IPS DF 4.7 (cell line): Measurements from ENCODE around the gene ARAP3.
"Not testable (repeated sequence)": the region's sequence is repeated elsewhere in the genome, so short reads cannot be mapped to it uniquely, and the experiment has no call there.

ENCODE experiments used
- DNase-seq: peaks from one replicate; pipeline ENCODE4 v3.0.0-alpha.2; 2013; ENCODE audit warnings: low spot score; ENCODE audit errors: extremely low read depth

The ARAP3 gene

GRCh38 chr5:141618804-141619554, 63.1 kb downstream of the ARAP3 start, which contains the start of gene DIAPH1:
Gene DIAPH1 (minus strand): TSS chr5:141619000. CDS start chr5:141618914, 86 bp downstream.
- DNase-seq = peak; percentile 72

DNA sequence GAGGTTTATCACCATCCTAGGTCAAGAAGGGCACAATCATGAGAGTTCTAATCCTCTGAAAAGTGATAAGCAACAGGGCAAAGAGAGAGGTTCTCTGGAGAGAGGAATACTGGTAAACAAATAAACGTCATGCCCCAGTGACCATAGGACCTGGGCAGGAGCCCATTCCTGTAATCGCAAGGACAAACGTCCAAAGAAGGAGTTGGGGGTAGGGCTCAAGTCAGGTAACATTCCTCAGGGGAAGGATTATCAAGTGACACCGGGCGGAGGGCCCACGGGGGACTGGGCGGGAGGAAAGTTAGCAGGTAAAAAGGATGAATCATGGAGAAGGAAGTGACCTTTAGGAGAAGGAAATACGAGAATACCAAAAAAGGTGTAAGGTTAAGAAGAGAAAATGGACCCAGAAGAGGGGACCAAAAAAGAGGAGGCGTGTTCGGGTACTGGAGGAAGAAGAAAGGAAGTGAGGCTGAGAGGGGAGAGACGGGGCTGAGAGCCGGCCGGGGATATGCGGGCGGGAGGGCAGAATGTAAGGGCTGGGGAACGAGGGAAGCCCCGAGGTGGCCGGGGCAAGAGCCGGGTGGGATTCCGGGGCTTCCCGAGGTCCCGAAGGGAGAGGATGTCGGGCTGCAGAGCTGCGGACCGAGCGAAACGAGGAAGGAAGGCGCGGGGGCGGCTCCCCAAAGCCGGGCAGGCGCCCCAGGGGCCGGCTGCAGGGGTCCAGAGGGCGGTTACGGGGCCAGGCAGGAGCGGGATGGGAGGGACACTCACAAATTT, 63.8 kb downstream of the ARAP3 start:
- DNase-seq = no peak

GRCh38 chr5:141617682-141618029, 64.4 kb downstream of the ARAP3 start:
- no peak for DNase-seq

DNA sequence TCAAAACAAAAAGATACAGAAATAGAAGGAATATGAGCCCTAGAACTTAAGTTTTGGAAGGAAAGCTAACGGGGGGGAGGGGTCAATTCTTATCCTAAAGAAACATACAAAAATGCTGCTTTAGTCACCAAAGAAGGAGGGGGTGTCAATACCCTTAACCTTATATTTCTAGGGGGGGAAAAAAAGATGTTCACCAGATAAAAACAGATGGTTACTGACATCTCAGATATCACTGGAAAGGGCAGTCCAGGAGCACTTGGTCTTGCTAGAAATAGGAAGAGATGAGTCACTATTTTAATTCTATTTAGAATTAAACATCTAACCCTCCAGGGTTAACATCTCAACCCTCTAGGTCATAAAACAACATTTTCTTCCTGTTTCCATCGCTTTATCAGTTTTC, 64.9 kb downstream of the ARAP3 start:
- DNase-seq = no peak

- DNase-seq = no peak
These were observed 65.9 kb downstream of the ARAP3 start for GRCh38 chr5:141615991-141616720.

- no peak for DNase-seq
These were observed 68.7 kb downstream of the ARAP3 start for GRCh38 chr5:141613344-141613743.

DNA sequence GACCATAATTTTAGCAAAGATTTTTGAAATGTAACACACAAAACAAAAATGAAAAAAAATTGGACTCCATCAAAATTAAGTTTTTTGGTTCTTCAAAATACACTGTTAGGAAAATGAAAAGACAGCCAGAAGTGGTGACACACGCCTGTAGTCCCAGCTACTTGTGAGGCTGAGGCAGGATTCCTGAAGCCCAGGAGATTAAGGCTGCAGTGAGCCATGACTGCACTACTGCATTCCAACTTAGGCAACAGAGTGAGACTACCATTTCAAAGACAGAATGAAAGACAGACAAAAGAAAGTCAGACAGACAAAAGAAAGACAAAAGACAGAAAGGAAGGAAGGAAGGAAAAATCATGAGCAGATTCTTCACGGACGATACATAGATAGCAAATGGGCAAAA, 70.7 kb downstream of the ARAP3 start:
- DNase-seq = no peak

- DNase-seq = not testable (repeated sequence)
These were observed 72.1 kb downstream of the ARAP3 start for GRCh38 chr5:141609921-141610320.

DNA sequence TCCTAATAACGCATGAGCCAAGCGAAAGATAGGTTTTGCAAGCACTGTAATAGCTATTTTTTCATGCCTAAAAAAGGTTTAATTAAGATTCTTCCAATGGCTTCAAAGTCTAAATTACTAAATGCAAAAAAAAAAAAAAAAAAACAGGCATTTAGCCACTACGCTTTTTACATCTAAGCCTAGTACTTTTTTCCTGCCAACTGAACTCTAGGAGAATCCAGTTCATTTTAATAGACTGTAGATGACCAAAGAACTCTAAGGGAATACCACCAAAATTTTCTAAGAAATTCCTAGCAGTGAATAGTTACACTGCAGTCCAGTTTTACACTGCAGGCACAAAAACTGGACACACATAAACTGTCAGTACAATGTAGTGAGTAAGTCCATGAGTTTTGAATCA, 73.0 kb downstream of the ARAP3 start:
- no peak for DNase-seq

DNA sequence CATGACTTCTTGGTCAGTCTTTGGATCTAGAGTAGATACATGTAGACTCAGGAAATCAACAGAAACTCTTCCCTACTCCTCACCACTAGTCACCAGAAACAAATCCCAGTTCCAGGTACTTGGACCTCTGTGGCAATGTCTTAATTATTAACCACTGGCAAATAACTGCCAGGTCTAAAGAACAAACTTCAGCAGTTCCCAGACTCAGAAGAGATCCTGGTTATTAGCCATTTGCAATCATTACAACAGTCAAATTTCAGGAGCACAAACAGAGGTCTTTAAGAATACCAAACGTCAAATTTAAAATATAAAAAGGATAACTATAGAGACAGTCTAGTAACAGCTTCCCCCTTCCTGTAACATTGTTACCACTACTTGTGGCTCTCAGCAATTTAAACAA, 73.5 kb downstream of the ARAP3 start:
- DNase-seq = no peak

DNA sequence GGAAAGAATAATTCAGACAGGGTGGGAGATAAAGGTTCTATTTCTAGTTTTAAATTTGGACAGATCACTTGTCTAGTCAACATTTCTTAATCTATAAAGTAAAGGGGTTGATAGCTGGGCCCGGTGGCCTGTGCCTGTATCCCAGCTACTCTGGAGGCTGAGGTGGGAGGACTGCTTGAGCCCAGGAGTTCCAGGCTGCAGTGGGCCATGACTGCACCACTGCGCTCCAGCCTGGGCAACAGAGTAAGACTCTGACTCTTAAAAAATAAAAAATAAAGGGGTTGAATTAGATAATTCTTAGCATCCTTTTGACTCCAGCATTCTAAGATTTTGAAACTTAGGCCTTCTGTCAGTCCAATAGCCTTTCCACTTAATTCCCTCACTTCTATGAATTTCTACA, 74.0 kb downstream of the ARAP3 start:
- no peak for DNase-seq

GRCh38 chr5:141605523-141606277, 76.3 kb downstream of the ARAP3 start:
- no peak for DNase-seq

GRCh38 chr5:141603923-141604717, 77.9 kb downstream of the ARAP3 start:
- DNase-seq = no peak
